Astrocyte (in vitro differentiated cells and primary cell): Measurements from ENCODE around the gene ZBTB7C. TPM values are rescaled to one million over a fixed set of nuclear protein-coding genes. Genes with fewer than 3 reads are reported as not detected.

Source experiments
- DNase-seq: peaks from one replicate; pipeline ENCODE4 v3.0.0-alpha.2; 2010; ENCODE audit warnings: low read depth
- FAIRE-seq: peaks from 2 replicates; lab custom pipeline; 2011; peaks lifted over from hg19 to GRCh38; lab: Jason Lieb, UNC
- H2AFZ ChIP-seq: 2 replicates; pipeline ENCODE4 v1.6.0; 2012; ENCODE audit warnings: low read depth, low read length, inconsistent platforms
- H3K27ac ChIP-seq: 2 replicates; pipeline ENCODE4 v1.5.1; 2011; ENCODE audit warnings: low read depth, low read length, inconsistent platforms
- H3K27me3 ChIP-seq: 2 replicates; pipeline ENCODE4 v1.6.0; 2011; ENCODE audit warnings: low read length, inconsistent platforms; ENCODE audit not compliant: insufficient read depth
- H3K36me3 ChIP-seq: 2 replicates; pipeline ENCODE4 v1.5.1; 2011; ENCODE audit warnings: low read length, inconsistent platforms; ENCODE audit not compliant: insufficient read depth
- H3K4me1 ChIP-seq: 2 replicates; pipeline ENCODE4 v1.5.1; 2011; ENCODE audit warnings: low read length, inconsistent platforms; ENCODE audit not compliant: insufficient read depth
- H3K4me2 ChIP-seq: 2 replicates; pipeline ENCODE4 v1.6.0; 2012; ENCODE audit warnings: low read length, inconsistent platforms
- H3K4me3 ChIP-seq: 2 replicates; pipeline ENCODE4 v1.5.1; 2011; ENCODE audit warnings: low read depth, mild to moderate bottlenecking, low read length, inconsistent platforms; ENCODE audit not compliant: insufficient read depth
- H3K79me2 ChIP-seq: 2 replicates; pipeline ENCODE4 v1.6.0; 2012; ENCODE audit warnings: mild to moderate bottlenecking, low read length, inconsistent platforms; ENCODE audit not compliant: insufficient read depth
- H3K9ac ChIP-seq: 2 replicates; pipeline ENCODE4 v1.6.0; 2012; ENCODE audit warnings: mild to moderate bottlenecking, low read length, inconsistent platforms
- H3K9me3 ChIP-seq: 2 replicates; pipeline ENCODE4 v1.5.1; 2012; ENCODE audit warnings: low read depth, mild to moderate bottlenecking, low read length, inconsistent platforms; ENCODE audit not compliant: insufficient read depth
- H4K20me1 ChIP-seq: 2 replicates; pipeline ENCODE4 v1.6.0; 2012; ENCODE audit warnings: low read length, inconsistent platforms; ENCODE audit not compliant: insufficient read depth
- H3K27ac Mint-ChIP-seq: one replicate; pipeline ENCODE4 v1.8.0; 2021; ENCODE audit warnings: mild to moderate bottlenecking, mixed read lengths; ENCODE audit not compliant: unreplicated experiment
- H3K27me3 Mint-ChIP-seq: one replicate; pipeline ENCODE4 v1.8.0; 2021; ENCODE audit warnings: low read depth, mixed read lengths; ENCODE audit not compliant: unreplicated experiment
- H3K36me3 Mint-ChIP-seq: one replicate; pipeline ENCODE4 v1.8.0; 2021; ENCODE audit warnings: low read depth, mixed read lengths; ENCODE audit not compliant: unreplicated experiment
- H3K4me1 Mint-ChIP-seq: one replicate; pipeline ENCODE4 v1.8.0; 2021; ENCODE audit warnings: low read depth, mixed read lengths; ENCODE audit not compliant: unreplicated experiment
- H3K4me3 Mint-ChIP-seq: one replicate; pipeline ENCODE4 v1.8.0; 2021; ENCODE audit warnings: mild to moderate bottlenecking, moderate library complexity, mixed read lengths; ENCODE audit not compliant: unreplicated experiment
- H3K9me3 Mint-ChIP-seq: one replicate; pipeline ENCODE4 v1.8.0; 2021; ENCODE audit warnings: mild to moderate bottlenecking, mixed read lengths; ENCODE audit not compliant: unreplicated experiment
- EZH2 ChIP-seq: IDR thresholded peaks from 2 replicates; pipeline ENCODE4 v1.6.1; 2012; ENCODE audit warnings: mild to moderate bottlenecking, low read length, inconsistent platforms; ENCODE audit not compliant: insufficient read depth
- total RNA-seq: library from RNA; stranded (reverse); gene quantifications from 2 replicates; pipeline ENCODE4 v1.2.1, GENCODE V29; 2021
- TF ChIP-seq, protein P1 (sequence below): IDR thresholded peaks from 2 replicates; pipeline ENCODE4 v1.5.1; 2011; ENCODE audit warnings: low read depth, mild to moderate bottlenecking, inconsistent platforms, low read length, moderate library complexity; ENCODE audit not compliant: insufficient read depth

ZBTB7C gene
- total RNA-seq, 1 donor from 2014 or later, result 1.0 TPM

DNA sequence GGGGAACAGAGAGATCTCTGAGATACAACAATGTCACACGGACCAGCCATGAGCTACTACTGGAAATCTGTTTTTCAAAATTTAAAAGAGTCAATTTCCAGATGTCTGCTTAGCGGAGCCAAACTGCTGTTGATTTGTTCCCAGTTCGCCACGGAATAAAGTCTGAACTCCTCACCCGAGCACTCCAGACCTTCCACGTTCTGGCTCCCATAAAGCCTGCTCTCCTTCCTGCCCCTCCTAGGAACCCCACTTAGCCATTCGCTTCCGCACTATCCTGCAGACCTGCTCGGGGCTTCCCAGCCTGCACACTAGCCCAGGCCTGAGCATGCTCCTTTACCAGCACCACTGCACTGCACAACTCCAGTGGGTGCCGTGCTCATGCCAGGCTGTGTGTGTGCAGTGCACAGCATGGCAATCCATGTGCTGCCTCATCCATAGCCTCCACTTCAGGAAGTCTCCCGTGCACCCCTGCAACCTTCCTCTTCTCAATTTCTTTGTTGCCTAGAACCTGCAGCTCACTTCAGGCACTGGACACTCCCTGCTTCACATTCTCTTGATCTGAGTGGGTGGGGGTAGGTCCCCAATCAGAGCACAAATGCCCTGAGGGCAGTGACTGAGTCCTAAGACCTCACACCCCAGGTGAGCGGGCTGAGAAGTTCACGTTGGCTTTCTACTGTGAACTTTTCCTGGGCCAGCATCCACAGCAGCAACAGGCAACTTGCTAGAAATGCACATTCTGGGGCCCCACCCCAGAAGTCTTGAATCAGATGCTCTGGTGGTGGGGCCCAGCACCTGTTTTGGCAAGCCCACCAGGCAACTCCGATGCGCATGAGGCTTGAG, 53.7 kb downstream of the ZBTB7C start:
- peaks cover 40% of the 10 kb centered on the region for H3K27me3 Mint-ChIP-seq
- TF ChIP-seq, protein P1, sequence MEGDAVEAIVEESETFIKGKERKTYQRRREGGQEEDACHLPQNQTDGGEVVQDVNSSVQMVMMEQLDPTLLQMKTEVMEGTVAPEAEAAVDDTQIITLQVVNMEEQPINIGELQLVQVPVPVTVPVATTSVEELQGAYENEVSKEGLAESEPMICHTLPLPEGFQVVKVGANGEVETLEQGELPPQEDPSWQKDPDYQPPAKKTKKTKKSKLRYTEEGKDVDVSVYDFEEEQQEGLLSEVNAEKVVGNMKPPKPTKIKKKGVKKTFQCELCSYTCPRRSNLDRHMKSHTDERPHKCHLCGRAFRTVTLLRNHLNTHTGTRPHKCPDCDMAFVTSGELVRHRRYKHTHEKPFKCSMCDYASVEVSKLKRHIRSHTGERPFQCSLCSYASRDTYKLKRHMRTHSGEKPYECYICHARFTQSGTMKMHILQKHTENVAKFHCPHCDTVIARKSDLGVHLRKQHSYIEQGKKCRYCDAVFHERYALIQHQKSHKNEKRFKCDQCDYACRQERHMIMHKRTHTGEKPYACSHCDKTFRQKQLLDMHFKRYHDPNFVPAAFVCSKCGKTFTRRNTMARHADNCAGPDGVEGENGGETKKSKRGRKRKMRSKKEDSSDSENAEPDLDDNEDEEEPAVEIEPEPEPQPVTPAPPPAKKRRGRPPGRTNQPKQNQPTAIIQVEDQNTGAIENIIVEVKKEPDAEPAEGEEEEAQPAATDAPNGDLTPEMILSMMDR, result no peak
- TF ChIP-seq EZH2, result no peak
- Histone ChIP-seq H3K79me2 (no peaks in the 10 kb centered on the region), H4K20me1 (no peaks in the 10 kb centered on the region), H3K4me2 (no peak overlapping the region), H3K4me3 (no peak overlapping the region), H2AFZ (no peak overlapping the region), H3K4me1 (no peaks in the 10 kb centered on the region), H3K27me3 (peaks cover 26% of the 10 kb centered on the region), H3K9me3 (no peaks in the 10 kb centered on the region), H3K27ac (no peak overlapping the region), H3K9ac (no peak overlapping the region), H3K36me3 (no peaks in the 10 kb centered on the region)
- H3K4me1 Mint-ChIP-seq, result peaks cover 11% of the 10 kb centered on the region
- H3K36me3 Mint-ChIP-seq, result peaks cover 2% of the 10 kb centered on the region
- no peak overlapping the region for H3K4me3 Mint-ChIP-seq
- H3K9me3 Mint-ChIP-seq, result peaks cover 2% of the 10 kb centered on the region
- FAIRE-seq (no peak), DNase-seq (no peak)
- no peak overlapping the region for H3K27ac Mint-ChIP-seq

DNA sequence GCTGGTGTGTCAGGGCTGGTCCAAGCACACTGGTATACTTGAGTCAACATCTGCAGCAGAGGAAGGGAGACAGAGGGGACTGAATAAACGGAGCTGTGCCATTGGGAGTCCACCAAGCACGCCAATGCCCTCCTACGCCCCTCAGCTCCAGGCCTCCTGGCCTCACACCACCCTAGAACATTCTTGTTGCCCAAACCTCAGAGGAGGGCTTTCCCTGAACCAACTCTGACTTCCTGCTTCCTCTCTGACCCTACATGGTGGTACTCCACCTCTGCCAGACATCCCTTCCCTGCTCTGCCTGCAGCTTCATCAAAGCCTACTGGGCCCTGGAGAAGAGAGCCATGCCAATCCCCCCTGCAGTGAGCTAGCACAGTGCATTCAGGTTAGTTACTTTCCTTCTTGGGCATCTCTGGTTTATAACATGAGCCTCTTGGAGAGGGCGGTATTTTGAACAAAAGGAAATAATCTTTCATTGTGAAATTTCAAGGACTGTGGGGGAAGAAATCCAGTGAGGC, 54.4 kb downstream of the ZBTB7C start:
- Histone ChIP-seq H3K27ac (no peak overlapping the region), H3K79me2 (no peaks in the 10 kb centered on the region), H3K4me1 (no peaks in the 10 kb centered on the region), H3K27me3 (peaks cover 26% of the 10 kb centered on the region), H3K4me2 (no peak overlapping the region), H3K9ac (no peak overlapping the region), H4K20me1 (no peaks in the 10 kb centered on the region), H3K9me3 (no peaks in the 10 kb centered on the region), H2AFZ (no peak overlapping the region), H3K36me3 (no peaks in the 10 kb centered on the region), H3K4me3 (no peak overlapping the region)
- FAIRE-seq (no peak), DNase-seq (no peak)
- Mint-ChIP-seq H3K27ac (no peak overlapping the region), H3K9me3 (peaks cover 5% of the 10 kb centered on the region), H3K27me3 (peaks cover 34% of the 10 kb centered on the region), H3K36me3 (peaks cover 2% of the 10 kb centered on the region), H3K4me3 (no peak overlapping the region), H3K4me1 (peaks cover 9% of the 10 kb centered on the region)
- no peak for TF ChIP-seq EZH2
- TF ChIP-seq, protein P1, result no peak
